Gastrocnemius medialis (tissue), 4 donors: ENCODE data around the gene PTGES2. TPM values are rescaled to one million over a fixed set of nuclear protein-coding genes. Genes with fewer than 3 reads are reported as not detected.

ENCODE experiments used
- ATAC-seq, 2 donors: fragments of 150-250 bp; one replicate each; pipeline ENCODE4 v1.9.1; 2016
- DNase-seq, 2 donors: peaks; one replicate each; pipeline ENCODE4 v3.0.0-alpha.2; 2019
- H3K27ac ChIP-seq, 4 donors: fragments of 200-600 bp; sonication (generic); 1 replicate in 1 of 4; 2 replicates in 3 of 4; pipeline ENCODE4 v1.5.1; 2016 to 2018; ENCODE audit warnings: mild to moderate bottlenecking in 2 of 4, moderate library complexity in 1 of 4
- H3K27me3 ChIP-seq, 3 donors: fragments of 200-600 bp; sonication (generic) in 2 of 3; 1 replicate in 1 of 3; 2 replicates in 2 of 3; pipeline versions ENCODE4 v1.5.1 to v1.6.0; 2016 to 2019; ENCODE audit warnings: mild to moderate bottlenecking in 1 of 3, moderate library complexity in 1 of 3
- H3K36me3 ChIP-seq, 2 donors: fragments of 200-600 bp; sonication (generic) in 1 of 2; one replicate each; pipeline ENCODE4 v1.5.1; 2017 to 2018
- H3K4me1 ChIP-seq, 2 donors: fragments of 200-600 bp; sonication (generic) in 1 of 2; one replicate each; pipeline ENCODE4 v1.5.1; 2016 to 2017; ENCODE audit warnings: mild to moderate bottlenecking in 2 of 2
- H3K4me3 ChIP-seq, 4 donors: fragments of 200-600 bp; sonication (generic) in 3 of 4; 1 replicate in 1 of 4; 2 replicates in 3 of 4; pipeline ENCODE4 v1.5.1; 2016 to 2019; ENCODE audit warnings: mild to moderate bottlenecking in 2 of 4
- H3K9me3 ChIP-seq, 3 donors: fragments of 200-600 bp; sonication (generic) in 2 of 3; 1 replicate in 1 of 3; 2 replicates in 2 of 3; pipeline ENCODE4 v1.5.1; 2016 to 2019
- CTCF ChIP-seq, 5 experiments: fragments of 450-650 bp in 3 of 5; fragments of 200-600 bp in 2 of 5; sonication (generic) in 2 of 5; IDR thresholded peaks in 4 of 5; conservative IDR thresholded peaks in 1 of 5; 1 replicate in 4 of 5; 2 replicates in 1 of 5; pipeline ENCODE4 v1.5.1; 2016 to 2019; ENCODE audit warnings: antibody characterized with exemption in 5 of 5, mild to moderate bottlenecking in 3 of 5, moderate library complexity in 3 of 5
- POLR2A ChIP-seq, 2 donors: fragments of 450-650 bp; IDR thresholded peaks; one replicate each; pipeline ENCODE4 v1.6.1; 2017; ENCODE audit warnings: antibody characterized with exemption in 2 of 2, mild to moderate bottlenecking in 2 of 2, moderate library complexity in 2 of 2
- in situ Hi-C, 4 donors: fragments of 200-750 bp; cut with MboI; loops; one replicate each; pipeline versions ENCODE4 v1.15.0 to v1.8.0; 2017; ENCODE audit warnings: low sequenced_read_pairs in 4 of 4
- intact Hi-C: fragments of 100-400 bp; cut with DNase I; formaldehyde crosslinking; loops from one replicate; pipeline ENCODE4 v1.15.1; 2023; ENCODE audit warnings: low total_unique reads
- total RNA-seq, 4 donors: library from RNA; depleted of rRNA; stranded (reverse); fragments of >200 nt; gene quantifications; one replicate each; pipeline versions ENCODE4 v1.1.0 to v1.2.3, GENCODE V29; 2016

PTGES2 gene
- total RNA-seq, 4 donors from 2014 or later = 95.2 to 266 (median 155) TPM

- H3K9me3 ChIP-seq = no peaks in the 10 kb centered on the region
- H3K27me3 ChIP-seq = no peaks in the 10 kb centered on the region
- H3K4me3 ChIP-seq = peak overlapping the region in 1 of 4 donors; percentile 14
- DNase-seq (peak in 1 of 2 donors; percentile 90), ATAC-seq (peak; percentile 51 to 57)
- H3K36me3 ChIP-seq = peaks cover 0 to 32% of the 10 kb centered on the region in 2 donors
- TF ChIP-seq CTCF (IDR thresholded peaks at IDR 0.05 in 4 of 5, conservative IDR thresholded peaks at IDR 0.05 in 1 of 5) = no peak
- TF ChIP-seq POLR2A (IDR thresholded peaks at IDR 0.05) = peak in 1 of 2 donors; percentile 33
- in situ Hi-C loops = loop anchor here in 3 of 4 donors (10.0 to 25.0 kb wide), 2 partner anchors 147 to 154 kb away; no protein-coding TSS in a partner anchor
- intact Hi-C loops = no loop called here
- H3K4me1 ChIP-seq = peaks cover 63 to 77% of the 10 kb centered on the region in 2 donors
- H3K27ac ChIP-seq = peak overlapping the region; percentile 91 to 99 (median 98)
These were observed 18.3 kb downstream of the PTGES2 start for GRCh38 chr9:128109050-128109709.

- no peaks in the 10 kb centered on the region for H3K27me3 ChIP-seq
- ATAC-seq = no peak
- H3K4me1 ChIP-seq = peaks cover 70 to 84% of the 10 kb centered on the region in 2 donors
- peak overlapping the region; percentile 91 to 99 (median 98) for H3K27ac ChIP-seq
- peaks cover 0 to 29% of the 10 kb centered on the region in 2 donors for H3K36me3 ChIP-seq
- in situ Hi-C loops (loop anchor here in 3 of 4 donors (10.0 to 25.0 kb wide), 2 partner anchors 146 to 154 kb away; no protein-coding TSS in a partner anchor), intact Hi-C loops (no loop called here)
- peak in 1 of 2 donors; percentile 26 for DNase-seq
- H3K4me3 ChIP-seq = peak overlapping the region in 1 of 4 donors; percentile 14
- H3K9me3 ChIP-seq = no peaks in the 10 kb centered on the region
- TF ChIP-seq CTCF (IDR thresholded peaks at IDR 0.05 in 4 of 5, conservative IDR thresholded peaks at IDR 0.05 in 1 of 5) (no peak), POLR2A (IDR thresholded peaks at IDR 0.05) (no peak)
These were observed 19.1 kb downstream of the PTGES2 start for GRCh38 chr9:128108269-128109049.

DNA sequence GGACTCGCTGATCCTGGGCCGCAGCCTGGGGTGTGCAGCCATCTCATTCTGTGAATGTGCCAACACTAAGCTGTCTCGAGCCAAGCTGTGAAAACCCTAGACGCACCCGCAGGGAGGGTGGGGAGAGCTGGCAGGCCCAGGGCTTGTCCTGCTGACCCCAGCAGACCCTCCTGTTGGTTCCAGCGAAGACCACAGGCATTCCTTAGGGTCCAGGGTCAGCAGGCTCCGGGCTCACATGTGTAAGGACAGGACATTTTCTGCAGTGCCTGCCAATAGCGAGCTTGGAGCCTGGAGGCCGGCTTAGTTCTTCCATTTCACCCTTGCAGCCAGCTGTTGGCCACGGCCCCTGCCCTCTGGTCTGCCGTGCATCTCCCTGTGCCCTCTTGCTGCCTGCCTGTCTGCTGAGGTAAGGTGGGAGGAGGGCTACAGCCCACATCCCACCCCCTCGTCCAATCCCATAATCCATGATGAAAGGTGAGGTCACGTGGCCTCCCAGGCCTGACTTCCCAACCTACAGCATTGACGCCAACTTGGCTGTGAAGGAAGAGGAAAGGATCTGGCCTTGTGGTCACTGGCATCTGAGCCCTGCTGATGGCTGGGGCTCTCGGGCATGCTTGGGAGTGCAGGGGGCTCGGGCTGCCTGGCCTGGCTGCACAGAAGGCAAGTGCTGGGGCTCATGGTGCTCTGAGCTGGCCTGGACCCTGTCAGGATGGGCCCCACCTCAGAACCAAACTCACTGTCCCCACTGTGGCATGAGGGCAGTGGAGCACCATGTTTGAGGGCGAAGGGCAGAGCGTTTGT lies 19.9 kb downstream of the PTGES2 start:
- no peak for TF ChIP-seq POLR2A (IDR thresholded peaks at IDR 0.05)
- TF ChIP-seq CTCF (IDR thresholded peaks at IDR 0.05 in 4 of 5, conservative IDR thresholded peaks at IDR 0.05 in 1 of 5) = no peak
- in situ Hi-C loops (loop anchor here in 3 of 4 donors (10.0 to 25.0 kb wide), 2 partner anchors 145 to 153 kb away; no protein-coding TSS in a partner anchor), intact Hi-C loops (no loop called here)
- Histone ChIP-seq H3K27ac (peak overlapping the region; percentile 91 to 99 (median 98)), H3K27me3 (no peaks in the 10 kb centered on the region), H3K9me3 (no peaks in the 10 kb centered on the region), H3K4me1 (peaks cover 76 to 89% of the 10 kb centered on the region in 2 donors), H3K4me3 (no peak overlapping the region), H3K36me3 (peaks cover 0 to 27% of the 10 kb centered on the region in 2 donors)
- DNase-seq = peak; percentile 83 to 96
- peak; percentile 28 to 46 for ATAC-seq

DNA sequence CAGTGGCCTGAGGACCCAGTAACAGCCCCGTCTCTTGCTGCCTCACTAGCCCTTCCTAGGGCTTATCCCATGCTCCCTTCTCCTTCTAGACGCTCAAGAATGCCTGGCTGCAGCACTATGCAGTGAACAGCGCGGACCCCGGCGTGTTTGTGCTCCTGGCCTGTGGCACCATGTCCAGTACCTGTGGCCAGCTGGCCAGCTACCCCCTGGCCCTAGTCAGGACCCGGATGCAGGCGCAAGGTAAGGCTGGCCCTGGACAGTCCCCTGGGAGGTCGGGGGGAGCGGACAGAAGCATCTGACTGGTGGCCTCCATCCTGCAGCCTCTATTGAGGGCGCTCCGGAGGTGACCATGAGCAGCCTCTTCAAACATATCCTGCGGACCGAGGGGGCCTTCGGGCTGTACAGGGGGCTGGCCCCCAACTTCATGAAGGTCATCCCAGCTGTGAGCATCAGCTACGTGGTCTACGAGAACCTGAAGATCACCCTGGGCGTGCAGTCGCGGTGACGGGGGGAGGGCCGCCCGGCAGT lies 20.5 kb downstream of the PTGES2 start:
- DNase-seq (no peak), ATAC-seq (no peak)
- Histone ChIP-seq H3K4me3 (no peak overlapping the region), H3K27me3 (no peaks in the 10 kb centered on the region), H3K4me1 (peaks cover 79 to 92% of the 10 kb centered on the region in 2 donors), H3K36me3 (peaks cover 0 to 34% of the 10 kb centered on the region in 2 donors), H3K9me3 (no peaks in the 10 kb centered on the region), H3K27ac (peak overlapping the region; percentile 91 to 99 (median 98))
- no peak for TF ChIP-seq POLR2A (IDR thresholded peaks at IDR 0.05)
- TF ChIP-seq CTCF (IDR thresholded peaks at IDR 0.05 in 4 of 5, conservative IDR thresholded peaks at IDR 0.05 in 1 of 5) = no peak
- in situ Hi-C loops (loop anchor here in 3 of 4 donors (10.0 to 25.0 kb wide), 2 partner anchors 145 to 152 kb away; no protein-coding TSS in a partner anchor), intact Hi-C loops (no loop called here)
